ENCODE measurements around the gene PCDHA9. TPM values are rescaled to one million over a fixed set of nuclear protein-coding genes. Genes with fewer than 3 reads are reported as not detected.

PCDHA9 gene
- total RNA-seq, 1 experiment from 2014 or later: 0.22 TPM

DNA sequence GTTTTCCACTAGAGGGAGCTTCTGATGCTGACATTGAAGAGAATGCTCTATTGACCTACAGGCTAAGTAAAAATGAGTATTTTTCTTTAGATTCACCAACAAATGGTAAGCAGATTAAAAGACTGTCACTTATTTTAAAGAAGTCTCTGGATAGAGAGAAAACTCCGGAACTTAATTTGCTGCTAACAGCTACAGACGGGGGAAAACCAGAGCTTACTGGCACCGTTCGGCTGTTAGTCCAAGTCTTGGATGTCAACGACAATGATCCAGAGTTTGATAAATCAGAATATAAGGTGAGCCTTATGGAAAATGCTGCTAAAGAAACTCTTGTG is 21.3 kb downstream of the PCDHA9 start:
- Histone ChIP-seq H3K4me1 (ENCODE audit: insufficient read depth, low read length) (peaks cover 10% of the 10 kb centered on the region; the same call in 1 of the 2 replicates), H3K27ac (ENCODE audit: low read length) (no peak overlapping the region), H3K9ac (ENCODE audit: low read length) (no peak overlapping the region), H3K36me3 (ENCODE audit: low read depth, low read length) (no peaks in the 10 kb centered on the region; the same call in 1 of the 2 replicates), H3K9me2 (replicated peaks; ENCODE audit: low read length) (no peaks in the 10 kb centered on the region), H4K20me1 (ENCODE audit: low read length) (no peaks in the 10 kb centered on the region), H2AFZ (ENCODE audit: low read length) (no peak overlapping the region), H3K9me3 (ENCODE audit: low read length) (no peaks in the 10 kb centered on the region), H3K4me3 (ENCODE audit: low read length) (no peak overlapping the region), H3K79me2 (ENCODE audit: low read length) (0 out of 2 replicates have a peak, but pooled peaks cover 5% of the 10 kb centered on the region), H3K27me3 (ENCODE audit: low read length) (no peaks in the 10 kb centered on the region), H3F3A (ENCODE audit: low read length, unreplicated experiment) (no peaks in the 10 kb centered on the region), H3K4me2 (ENCODE audit: low read length) (no peak overlapping the region)
- no TSS peak for BruUV-seq (replicated peaks)
- ChIA-PET POLR2A (ENCODE audit: unreplicated experiment) (no interaction called here), CTCF (no interaction called here)
- ATAC-seq (no peak), DNase-seq (no peak)
- TF ChIP-seq EZH2 (IDR thresholded peaks at IDR 0.05; ENCODE audit: low read length, unreplicated experiment) (no peak), EZH2phosphoT487 (IDR thresholded peaks at IDR 0.05; ENCODE audit: borderline replicate concordance, low read length) (no peak)
- TF ChIP-seq, protein P1, sequence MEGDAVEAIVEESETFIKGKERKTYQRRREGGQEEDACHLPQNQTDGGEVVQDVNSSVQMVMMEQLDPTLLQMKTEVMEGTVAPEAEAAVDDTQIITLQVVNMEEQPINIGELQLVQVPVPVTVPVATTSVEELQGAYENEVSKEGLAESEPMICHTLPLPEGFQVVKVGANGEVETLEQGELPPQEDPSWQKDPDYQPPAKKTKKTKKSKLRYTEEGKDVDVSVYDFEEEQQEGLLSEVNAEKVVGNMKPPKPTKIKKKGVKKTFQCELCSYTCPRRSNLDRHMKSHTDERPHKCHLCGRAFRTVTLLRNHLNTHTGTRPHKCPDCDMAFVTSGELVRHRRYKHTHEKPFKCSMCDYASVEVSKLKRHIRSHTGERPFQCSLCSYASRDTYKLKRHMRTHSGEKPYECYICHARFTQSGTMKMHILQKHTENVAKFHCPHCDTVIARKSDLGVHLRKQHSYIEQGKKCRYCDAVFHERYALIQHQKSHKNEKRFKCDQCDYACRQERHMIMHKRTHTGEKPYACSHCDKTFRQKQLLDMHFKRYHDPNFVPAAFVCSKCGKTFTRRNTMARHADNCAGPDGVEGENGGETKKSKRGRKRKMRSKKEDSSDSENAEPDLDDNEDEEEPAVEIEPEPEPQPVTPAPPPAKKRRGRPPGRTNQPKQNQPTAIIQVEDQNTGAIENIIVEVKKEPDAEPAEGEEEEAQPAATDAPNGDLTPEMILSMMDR (conservative IDR thresholded peaks at IDR 0.05; ENCODE audit: low read depth, low read length): no peak; the same call in 1 of the 2 replicates
- intact Hi-C loops (cut with micrococcal nuclease): no loop called here

DNA sequence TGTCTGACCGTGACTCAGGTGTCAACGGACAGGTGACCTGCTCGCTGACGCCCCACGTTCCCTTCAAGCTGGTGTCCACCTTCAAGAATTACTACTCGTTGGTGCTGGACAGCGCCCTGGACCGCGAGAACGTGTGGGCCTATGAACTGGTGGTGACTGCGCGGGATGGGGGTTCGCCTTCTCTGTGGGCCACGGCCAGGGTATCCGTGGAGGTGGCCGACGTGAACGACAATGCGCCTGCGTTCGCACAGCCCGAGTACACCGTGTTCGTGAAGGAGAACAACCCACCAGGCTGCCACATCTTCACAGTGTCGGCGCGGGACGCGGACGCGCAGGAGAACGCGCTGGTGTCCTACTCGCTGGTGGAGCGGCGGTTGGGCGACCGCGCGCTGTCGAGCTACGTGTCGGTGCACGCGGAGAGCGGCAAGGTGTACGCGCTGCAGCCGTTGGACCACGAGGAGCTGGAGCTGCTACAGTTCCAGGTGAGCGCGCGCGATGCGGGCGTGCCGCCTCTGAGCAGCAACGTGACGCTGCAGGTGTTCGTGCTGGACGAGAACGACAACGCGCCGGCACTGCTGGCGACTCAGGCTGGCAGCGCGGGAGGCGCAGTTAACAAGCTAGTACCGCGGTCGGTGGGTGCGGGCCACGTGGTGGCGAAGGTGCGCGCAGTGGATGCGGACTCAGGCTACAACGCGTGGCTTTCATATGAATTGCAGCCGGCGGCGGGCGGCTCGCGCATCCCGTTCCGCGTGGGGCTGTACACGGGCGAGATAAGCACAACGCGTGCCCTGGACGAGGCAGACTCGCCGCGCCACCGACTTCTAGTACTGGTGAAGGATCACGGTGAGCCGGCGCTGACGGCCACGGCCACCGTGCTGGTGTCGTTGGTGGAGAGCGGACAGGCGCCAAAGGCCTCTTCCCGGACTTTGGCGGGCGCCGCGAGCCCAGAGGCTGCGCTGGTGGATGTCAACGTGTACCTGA is 22.3 kb downstream of the PCDHA9 start:
- no peaks in the 10 kb centered on the region; the same call in 1 of the 2 replicates for H3K36me3 ChIP-seq (ENCODE audit: low read depth, low read length)
- H3K9me3 ChIP-seq (ENCODE audit: low read length): no peaks in the 10 kb centered on the region
- H3K4me3 ChIP-seq (ENCODE audit: low read length): no peak overlapping the region
- no peaks in the 10 kb centered on the region for H4K20me1 ChIP-seq (ENCODE audit: low read length)
- BruUV-seq (replicated peaks): no TSS peak
- ATAC-seq (no peak), DNase-seq (no peak)
- no peak overlapping the region for H3K27ac ChIP-seq (ENCODE audit: low read length)
- ChIA-PET POLR2A (ENCODE audit: unreplicated experiment) (no interaction called here), CTCF (no interaction called here)
- 0 out of 2 replicates have a peak, but pooled peaks cover 9% of the 10 kb centered on the region for H3K79me2 ChIP-seq (ENCODE audit: low read length)
- H3K4me1 ChIP-seq (ENCODE audit: insufficient read depth, low read length): peaks cover 14% of the 10 kb centered on the region
- H3K9ac ChIP-seq (ENCODE audit: low read length): no peak overlapping the region
- no peak overlapping the region for H3K4me2 ChIP-seq (ENCODE audit: low read length)
- intact Hi-C loops (cut with micrococcal nuclease): no loop called here
- TF ChIP-seq EZH2phosphoT487 (IDR thresholded peaks at IDR 0.05; ENCODE audit: borderline replicate concordance, low read length) (no peak), EZH2 (IDR thresholded peaks at IDR 0.05; ENCODE audit: low read length, unreplicated experiment) (no peak)
- TF ChIP-seq, protein P1 (conservative IDR thresholded peaks at IDR 0.05; ENCODE audit: low read depth, low read length): no peak
- no peaks in the 10 kb centered on the region for H3K9me2 ChIP-seq (replicated peaks; ENCODE audit: low read length)
- H3K27me3 ChIP-seq (ENCODE audit: low read length): no peaks in the 10 kb centered on the region
- no peak overlapping the region for H2AFZ ChIP-seq (ENCODE audit: low read length)
- H3F3A ChIP-seq (ENCODE audit: low read length, unreplicated experiment): no peaks in the 10 kb centered on the region
